Activated T-cell treated with anti-CD3 and anti-CD28 coated beads for 24 hours (primary cell): ENCODE results near the gene CYP27B1.
"Not testable (repeated sequence)": the region's sequence is repeated elsewhere in the genome, so short reads cannot be mapped to it uniquely, and the experiment has no call there.

ENCODE experiments used
- DNase-seq: peaks from one replicate; pipeline ENCODE4 v3.0.0-alpha.2; 2020; ENCODE audit warnings: low read depth

CYP27B1 gene

DNA sequence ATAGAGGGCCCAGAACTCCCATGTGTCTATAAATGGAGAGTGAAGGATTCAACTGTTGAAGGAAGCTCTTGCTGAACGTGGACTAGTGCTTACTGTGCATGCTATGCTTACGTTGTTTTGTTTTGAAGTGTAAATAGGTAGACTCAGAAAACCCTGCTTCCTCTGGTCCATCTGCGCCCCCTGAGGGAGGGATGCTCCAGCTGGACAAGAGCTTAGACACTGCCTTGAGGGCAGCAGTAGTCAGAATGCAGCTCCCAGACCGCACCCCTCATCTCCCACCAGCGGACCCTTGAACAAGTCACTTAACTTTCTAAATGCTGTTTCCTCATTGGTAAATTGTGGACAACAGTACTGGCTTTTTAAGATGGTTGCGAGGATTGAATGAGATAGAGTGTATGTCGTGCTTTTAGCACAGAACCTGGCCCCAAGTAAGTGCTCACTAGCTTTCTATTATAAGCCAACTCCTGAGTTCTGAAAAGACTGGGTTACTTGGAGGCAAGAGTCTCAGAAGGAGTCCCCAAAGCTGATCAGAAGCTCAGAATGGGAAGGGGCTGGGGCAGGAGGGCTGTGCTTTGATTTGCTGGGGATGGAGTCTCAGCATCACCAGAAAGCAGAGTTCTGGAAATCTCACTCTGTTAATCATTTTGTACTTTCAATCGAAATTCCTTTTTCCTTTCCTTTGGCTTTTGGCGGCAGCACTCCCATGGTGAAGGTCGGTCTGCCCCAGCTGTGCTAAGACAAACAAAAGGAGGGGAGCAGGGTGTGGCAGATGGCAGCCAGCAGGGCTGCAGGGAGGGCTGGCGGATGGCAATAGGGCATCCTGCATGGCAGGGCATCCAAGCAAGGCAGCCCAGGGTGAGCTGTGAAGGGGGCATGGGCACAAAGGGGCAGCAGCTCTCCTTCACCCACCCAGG is 43.9 kb downstream of the CYP27B1 start:
- DNase-seq: no peak

DNA sequence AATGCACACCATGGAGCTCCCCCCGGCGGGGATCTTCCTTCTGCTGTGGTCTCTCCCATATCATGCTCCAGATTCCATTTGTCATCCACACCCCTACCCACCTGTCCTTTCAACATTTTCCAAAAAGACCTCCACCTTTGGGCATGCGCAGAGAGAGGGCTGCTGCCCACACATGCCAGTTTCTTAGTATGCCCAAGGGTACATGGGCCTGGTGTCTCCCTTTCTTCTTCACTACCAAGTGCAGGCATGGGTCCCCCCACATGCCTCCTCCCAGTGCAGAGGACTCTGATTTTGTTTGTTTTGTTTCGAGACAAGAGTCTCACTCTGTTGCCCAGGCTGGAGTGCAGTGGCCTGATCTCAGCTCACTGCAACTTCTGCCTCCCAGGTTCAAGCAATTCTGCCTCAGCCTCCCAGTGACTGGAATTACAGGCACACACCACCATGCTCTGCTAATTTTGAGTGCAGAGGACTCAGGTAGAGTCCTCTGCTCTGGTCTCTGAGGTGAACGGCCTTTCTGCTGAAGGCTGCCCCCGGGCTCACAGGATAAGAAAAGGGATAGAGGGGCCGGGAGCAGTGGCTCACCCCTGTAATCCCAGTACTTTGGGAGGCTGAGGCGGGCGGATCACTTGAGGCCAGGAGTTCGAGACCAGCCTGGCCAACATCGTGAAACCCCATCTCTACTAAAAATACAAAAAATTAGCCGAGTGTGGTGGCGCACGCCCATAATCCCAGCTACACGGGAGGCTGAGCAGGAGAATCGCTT is 44.9 kb downstream of the CYP27B1 start:
- not testable (repeated sequence) for DNase-seq

DNA sequence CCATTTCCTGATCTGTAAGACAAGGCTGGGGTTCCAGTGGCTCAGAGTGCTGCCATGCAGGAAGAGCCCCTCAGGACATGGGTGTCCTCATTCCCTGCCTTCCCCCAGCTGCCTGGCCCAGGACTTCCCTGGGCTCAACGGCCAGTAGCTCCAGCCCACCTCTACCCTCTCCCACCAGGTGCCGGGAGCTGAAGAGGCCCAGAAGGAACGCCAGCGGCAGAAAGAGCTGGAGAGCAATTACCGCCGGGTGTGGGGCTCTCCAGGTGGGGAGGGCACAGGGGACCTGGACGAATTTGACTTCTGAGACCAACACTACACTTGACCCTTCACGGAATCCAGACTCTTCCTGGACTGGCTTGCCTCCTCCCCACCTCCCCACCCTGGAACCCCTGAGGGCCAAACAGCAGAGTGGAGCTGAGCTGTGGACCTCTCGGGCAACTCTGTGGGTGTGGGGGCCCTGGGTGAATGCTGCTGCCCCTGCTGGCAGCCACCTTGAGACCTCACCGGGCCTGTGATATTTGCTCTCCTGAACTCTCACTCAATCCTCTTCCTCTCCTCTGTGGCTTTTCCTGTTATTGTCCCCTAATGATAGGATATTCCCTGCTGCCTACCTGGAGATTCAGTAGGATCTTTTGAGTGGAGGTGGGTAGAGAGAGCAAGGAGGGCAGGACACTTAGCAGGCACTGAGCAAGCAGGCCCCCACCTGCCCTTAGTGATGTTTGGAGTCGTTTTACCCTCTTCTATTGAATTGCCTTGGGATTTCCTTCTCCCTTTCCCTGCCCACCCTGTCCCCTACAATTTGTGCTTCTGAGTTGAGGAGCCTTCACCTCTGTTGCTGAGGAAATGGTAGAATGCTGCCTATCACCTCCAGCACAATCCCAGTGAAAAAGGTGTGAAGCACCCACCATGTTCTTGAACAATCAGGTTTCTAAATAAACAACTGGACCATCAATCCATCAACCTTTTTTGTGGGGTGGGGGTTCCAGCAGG is 46.0 kb downstream of the CYP27B1 start:
- DNase-seq: no peak

DNA sequence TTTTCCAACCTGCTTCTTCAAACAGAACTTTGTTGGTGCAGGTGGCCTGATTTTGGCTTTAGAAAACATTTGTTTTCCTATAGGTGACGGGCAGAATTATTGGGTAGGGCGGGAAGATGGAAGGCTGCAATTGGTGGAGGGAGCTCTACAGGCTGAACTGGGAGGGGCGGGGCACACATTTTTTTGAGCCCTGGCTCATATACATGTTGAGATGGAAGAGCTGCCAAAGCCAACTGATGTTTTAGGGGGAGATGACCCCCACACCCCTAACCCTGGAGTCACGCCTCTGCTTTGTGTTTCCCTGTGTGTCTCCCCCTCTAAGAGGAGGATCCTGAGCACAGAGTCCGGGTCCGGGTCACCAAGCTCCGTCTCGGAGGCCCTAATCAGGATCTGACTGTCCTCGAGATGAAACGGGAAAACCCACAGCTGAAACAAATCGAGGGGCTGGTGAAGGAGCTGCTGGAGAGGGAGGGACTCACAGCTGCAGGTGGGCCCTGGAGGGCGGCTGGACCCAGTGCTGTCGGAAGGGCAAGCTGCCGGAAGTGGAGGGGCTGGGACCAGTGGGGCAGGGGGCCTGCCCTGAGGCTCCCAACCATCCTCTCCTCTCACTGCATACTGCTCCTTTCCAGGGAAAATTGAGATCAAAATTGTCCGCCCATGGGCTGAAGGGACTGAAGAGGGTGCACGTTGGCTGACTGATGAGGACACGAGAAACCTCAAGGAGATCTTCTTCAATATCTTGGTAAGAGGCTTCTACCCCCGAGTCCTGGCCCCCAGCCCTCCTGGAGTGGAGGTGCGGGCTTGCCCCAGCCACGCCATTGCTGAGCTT is 46.9 kb downstream of the CYP27B1 start:
- no peak for DNase-seq

DNA sequence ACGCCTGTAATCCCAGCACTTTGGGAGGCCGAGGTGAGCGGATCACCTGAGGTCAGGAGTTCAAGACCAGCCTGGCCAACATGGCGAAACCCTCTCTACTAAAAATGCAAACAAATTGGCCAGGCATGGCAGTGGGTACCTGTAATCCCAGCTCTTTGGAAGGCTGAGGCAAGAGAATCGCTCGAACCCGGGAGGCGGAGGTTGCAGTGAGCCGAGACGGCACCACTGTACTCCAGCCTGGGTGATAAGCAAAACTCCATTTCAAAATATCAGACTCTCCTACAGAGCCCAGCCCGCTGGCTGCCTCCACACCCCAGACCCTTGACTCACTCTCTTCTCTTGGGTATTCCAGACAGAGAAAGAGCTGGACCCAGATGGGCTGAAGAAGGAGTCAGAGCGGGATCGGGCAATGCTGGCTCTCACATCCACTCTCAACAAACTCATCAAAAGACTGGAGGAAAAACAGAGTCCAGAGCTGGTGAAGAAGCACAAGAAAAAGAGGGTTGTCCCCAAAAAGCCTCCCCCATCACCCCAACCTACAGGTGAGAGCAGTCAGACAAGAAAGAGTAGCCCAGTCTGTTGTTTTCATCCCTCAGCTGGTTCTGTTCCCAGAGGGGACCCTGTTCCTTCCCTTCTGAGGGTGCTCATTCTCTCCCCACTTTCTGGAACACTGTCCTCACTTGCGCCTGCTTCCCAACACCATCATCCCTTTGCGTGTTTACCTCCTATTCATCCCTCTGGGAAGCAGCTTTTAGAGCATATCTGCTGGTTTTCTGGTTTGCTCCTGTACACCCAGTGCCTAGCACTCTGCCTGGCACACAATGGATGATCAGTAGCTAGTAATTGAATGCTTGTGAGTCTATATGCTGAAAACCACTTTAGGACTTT is 48.0 kb downstream of the CYP27B1 start:
- DNase-seq: no peak

DNA sequence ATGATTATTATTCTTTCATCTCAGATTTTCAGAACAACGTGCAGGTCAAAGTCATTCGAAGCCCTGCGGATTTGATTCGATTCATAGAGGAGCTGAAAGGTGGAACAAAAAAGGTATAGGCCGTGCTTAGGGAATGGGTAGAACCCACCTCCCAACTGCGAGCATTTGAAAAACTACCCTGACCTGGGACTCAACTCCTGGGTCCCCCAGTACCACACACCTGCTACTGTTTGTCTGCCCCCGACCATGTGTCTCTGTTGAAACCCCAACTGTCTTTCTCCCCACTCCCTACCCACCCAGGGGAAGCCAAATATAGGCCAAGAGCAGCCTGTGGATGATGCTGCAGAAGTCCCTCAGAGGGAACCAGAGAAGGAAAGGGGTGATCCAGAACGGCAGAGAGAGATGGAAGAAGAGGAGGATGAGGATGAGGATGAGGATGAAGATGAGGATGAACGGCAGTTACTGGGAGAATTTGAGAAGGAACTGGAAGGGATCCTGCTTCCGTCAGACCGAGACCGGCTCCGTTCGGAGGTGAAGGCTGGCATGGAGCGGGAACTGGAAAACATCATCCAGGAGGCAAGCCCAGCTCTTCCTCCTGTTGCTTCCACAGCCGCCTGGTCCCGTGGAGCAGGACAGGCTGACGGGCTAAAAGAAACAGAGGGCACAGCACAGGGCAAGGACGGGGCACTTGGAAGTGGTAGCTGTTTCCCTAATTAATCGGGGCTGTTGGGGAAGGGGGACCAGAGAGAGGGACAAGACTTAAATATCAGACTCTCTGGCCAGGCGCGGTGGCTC is 48.8 kb downstream of the CYP27B1 start:
- no peak for DNase-seq

DNA sequence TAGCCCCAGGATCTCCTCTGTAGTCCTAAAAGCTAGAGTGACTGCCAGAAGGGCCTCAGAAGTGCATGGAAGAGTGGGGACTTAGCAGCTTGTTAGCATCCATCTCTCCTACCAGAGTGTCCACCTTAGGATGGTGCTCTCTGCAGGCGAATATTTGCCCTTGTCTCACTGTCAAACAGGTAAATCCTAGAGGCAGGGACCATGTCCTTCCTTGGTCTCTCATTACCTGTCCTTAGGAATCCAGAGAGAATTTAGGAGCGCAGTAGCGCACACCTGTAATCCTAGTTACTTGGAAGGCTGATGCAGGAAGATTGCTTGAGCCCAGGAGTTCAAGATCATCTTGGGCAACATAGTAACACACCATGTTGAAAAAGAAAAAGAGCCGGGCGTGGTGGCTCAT is 49.7 kb downstream of the CYP27B1 start:
- no peak for DNase-seq

DNA sequence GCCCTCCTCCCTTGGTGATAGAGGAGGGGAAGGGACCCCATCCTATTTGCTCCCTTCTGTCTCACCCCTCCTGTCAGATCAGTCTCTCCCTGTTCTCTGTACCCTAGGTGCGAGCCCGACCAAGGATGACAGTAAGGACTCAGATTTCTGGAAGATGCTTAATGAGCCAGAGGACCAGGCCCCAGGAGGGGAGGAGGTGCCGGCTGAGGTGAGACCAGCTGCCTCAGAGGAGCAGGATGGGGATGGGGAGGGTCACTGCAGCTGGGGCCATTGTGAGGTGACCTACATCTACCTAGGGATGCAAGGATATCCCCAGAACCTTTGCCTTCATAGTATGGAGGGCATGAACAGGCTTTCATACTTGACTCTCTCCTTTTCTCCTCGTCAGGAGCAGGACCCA is 50.6 kb downstream of the CYP27B1 start:
- DNase-seq: no peak

DNA sequence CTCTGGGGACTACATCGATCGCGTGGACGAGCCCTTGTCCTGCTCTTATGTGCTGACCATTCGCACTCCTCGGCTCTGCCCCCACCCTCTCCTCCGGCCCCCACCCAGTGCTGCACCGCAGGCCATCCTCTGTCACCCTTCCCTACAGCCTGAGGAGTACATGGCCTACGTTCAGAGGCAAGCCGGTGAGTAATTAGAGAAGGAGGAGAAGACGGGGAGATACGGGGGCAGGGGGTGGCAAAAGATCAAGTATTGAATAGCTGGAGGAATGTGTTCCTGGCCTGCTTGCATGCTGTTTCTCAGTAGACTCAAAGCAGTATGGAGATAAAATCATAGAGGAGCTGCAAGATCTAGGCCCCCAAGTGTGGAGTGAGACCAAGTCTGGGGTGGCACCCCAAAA is 51.1 kb downstream of the CYP27B1 start:
- DNase-seq: no peak

DNA sequence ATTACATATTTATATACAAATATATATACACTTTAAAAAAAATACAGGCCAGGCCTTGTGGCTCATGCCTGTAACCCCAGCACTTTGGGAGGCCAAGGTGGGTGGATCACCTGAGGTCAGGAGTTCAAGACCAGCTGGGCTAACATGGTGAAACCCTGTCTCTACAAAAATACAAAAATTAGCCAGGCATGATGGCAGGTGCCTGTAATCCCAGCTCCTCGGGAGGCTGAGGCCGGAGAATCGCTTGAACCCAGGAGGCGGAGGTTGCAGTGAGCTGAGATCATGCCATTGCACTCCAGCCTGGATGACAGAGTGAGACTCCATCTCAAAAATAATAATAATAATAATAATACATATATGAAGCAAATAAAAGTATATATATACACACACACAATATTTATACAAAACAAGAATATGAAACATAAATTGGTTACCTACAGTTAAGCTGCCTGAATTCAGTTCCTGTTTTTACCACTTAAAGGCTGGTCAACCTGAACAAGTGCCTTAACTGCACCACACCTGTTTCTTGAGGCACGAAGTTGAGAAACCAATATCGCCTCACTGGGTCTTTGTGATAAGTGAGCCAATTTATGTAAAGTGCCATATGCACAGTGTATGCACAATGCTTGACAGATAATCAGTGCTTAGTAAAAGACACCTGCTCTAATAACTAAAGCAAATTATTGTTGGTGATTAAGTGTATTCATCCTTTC is 51.7 kb downstream of the CYP27B1 start:
- not testable (repeated sequence) for DNase-seq

DNA sequence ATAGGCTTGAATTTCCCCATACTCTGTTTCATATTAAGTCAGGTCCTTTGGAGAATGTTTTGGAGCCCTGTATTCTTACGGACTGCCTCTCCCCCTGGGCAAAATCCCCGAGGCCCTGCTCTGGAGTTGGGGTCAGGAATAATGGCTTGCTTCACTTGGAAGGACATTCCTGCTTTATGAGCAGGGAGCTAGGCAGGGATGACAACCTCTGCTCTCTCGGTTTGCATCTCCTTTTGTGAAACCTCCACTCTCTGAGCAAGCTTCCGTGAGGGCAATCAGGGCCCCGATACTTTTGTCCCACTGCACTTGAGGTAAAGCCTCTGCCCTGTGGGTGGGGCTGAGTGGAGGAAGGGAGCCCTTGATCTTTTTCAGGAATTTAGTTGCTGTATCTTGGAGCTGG is 53.7 kb downstream of the CYP27B1 start:
- DNase-seq: no peak

DNA sequence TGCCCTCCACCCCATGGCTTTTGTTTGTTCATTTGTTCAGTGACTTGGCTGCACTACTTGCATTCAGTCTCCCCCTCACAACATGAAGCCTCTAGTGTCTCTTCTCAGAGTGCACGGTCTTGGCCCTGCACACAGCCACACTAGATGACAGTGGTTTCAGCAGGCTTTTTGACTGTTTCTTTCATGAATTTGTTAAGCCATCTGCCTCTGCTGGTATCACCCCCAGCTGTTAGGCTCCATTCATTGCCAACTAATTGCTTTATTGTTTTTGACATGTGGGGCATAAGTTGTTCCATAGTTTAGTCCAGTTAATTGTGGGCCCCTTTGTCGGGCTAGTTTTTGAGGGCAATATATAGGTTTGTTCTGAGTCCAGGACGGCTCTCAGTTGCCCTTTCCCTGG is 54.2 kb downstream of the CYP27B1 start:
- no peak for DNase-seq
